ENCODE results near the gene SBNO2.

The SBNO2 gene

GRCh38 chr19:1128106-1128505, 46.0 kb downstream of the SBNO2 start:
- Histone ChIP-seq H3K27me3 (ENCODE audit: insufficient read depth, insufficient read length) (no peaks in the 10 kb centered on the region), H3K9ac (ENCODE audit: insufficient read length, low read depth) (no peak overlapping the region), H3K4me1 (ENCODE audit: insufficient read depth, insufficient read length) (peaks cover 19% of the 10 kb centered on the region), H3K36me3 (ENCODE audit: insufficient read depth, insufficient read length, low read length) (peaks cover 64% of the 10 kb centered on the region), H3K4me3 (ENCODE audit: insufficient read length, low read depth) (no peak overlapping the region), H3K9me3 (ENCODE audit: insufficient read depth, low read length) (no peaks in the 10 kb centered on the region)
- TF ChIP-seq SUZ12 (IDR thresholded peaks at IDR 0.05; ENCODE audit: extremely low read depth, insufficient read depth, insufficient read length) = no peak
- TF ChIP-seq ZNF274 (IDR thresholded peaks at IDR 0.05; ENCODE audit: low read depth, low read length) = no peak
- TF ChIP-seq YY1 (IDR thresholded peaks at IDR 0.05; ENCODE audit: insufficient read depth, insufficient read length) = no peak
- no peak for DNase-seq (ENCODE audit: low read depth, low spot score)

- Histone ChIP-seq H3K4me3 (ENCODE audit: insufficient read length, low read depth) (no peak overlapping the region), H3K27me3 (ENCODE audit: insufficient read depth, insufficient read length) (no peaks in the 10 kb centered on the region), H3K36me3 (ENCODE audit: insufficient read depth, insufficient read length, low read length) (peaks cover 72% of the 10 kb centered on the region), H3K9ac (ENCODE audit: insufficient read length, low read depth) (no peak overlapping the region), H3K4me1 (ENCODE audit: insufficient read depth, insufficient read length) (peaks cover 16% of the 10 kb centered on the region), H3K9me3 (ENCODE audit: insufficient read depth, low read length) (no peaks in the 10 kb centered on the region)
- no peak for TF ChIP-seq ZNF274 (IDR thresholded peaks at IDR 0.05; ENCODE audit: low read depth, low read length)
- TF ChIP-seq SUZ12 (IDR thresholded peaks at IDR 0.05; ENCODE audit: extremely low read depth, insufficient read depth, insufficient read length) = no peak
- TF ChIP-seq YY1 (IDR thresholded peaks at IDR 0.05; ENCODE audit: insufficient read depth, insufficient read length) = no peak
- DNase-seq (ENCODE audit: low read depth, low spot score) = no peak
Observed at GRCh38 chr19:1126984-1127760, 46.9 kb downstream of the SBNO2 start.

GRCh38 chr19:1125601-1126467, 48.2 kb downstream of the SBNO2 start:
- H3K27me3 ChIP-seq (ENCODE audit: insufficient read depth, insufficient read length) = no peaks in the 10 kb centered on the region
- TF ChIP-seq ZNF274 (IDR thresholded peaks at IDR 0.05; ENCODE audit: low read depth, low read length) (no peak), YY1 (IDR thresholded peaks at IDR 0.05; ENCODE audit: insufficient read depth, insufficient read length) (no peak), SUZ12 (IDR thresholded peaks at IDR 0.05; ENCODE audit: extremely low read depth, insufficient read depth, insufficient read length) (no peak)
- peaks cover 14% of the 10 kb centered on the region for H3K4me1 ChIP-seq (ENCODE audit: insufficient read depth, insufficient read length)
- no peak overlapping the region for H3K4me3 ChIP-seq (ENCODE audit: insufficient read length, low read depth)
- H3K36me3 ChIP-seq (ENCODE audit: insufficient read depth, insufficient read length, low read length) = peaks cover 84% of the 10 kb centered on the region
- H3K9me3 ChIP-seq (ENCODE audit: insufficient read depth, low read length) = no peaks in the 10 kb centered on the region
- no peak for DNase-seq (ENCODE audit: low read depth, low spot score)
- H3K9ac ChIP-seq (ENCODE audit: insufficient read length, low read depth) = no peak overlapping the region

DNA sequence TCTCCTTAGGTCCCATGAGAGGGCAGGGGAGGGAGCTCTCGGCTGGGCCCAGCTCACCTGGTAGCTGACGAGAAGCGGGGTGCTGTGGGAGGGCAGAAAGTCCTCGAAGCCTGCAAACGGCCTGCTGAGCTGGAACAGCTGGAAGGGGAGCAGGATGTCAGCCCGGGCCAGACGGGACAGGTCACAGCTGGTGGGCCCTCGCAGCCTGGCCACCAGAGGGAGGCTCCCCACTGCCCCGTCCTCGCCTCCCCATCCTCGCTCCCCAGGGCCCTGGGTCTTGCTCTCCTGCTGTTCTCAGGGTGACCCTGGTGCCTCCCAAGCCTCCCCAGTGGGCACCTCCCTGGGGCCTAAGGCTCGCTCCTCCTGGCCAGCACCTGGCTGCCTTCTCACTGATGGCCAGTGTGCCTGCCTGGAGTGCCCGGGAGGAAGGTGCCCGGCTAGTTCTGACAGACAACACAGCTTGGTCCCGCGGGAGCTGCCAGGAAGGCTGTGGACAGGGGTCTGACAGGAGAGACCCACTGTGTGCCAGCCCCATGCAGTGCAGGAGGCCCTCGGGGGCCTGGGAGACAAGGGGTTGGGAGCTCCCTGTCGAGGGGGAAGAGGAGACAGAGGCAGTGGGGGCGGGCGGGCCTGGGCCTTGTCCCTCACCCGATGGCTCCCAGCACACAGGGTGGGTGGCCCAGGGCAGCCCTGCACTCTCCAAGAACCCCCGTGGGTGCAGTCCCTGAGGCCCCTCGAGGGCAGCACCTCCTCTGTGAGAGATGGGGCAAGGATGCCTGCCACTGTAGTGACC, 50.0 kb downstream of the SBNO2 start:
- TF ChIP-seq YY1 (IDR thresholded peaks at IDR 0.05; ENCODE audit: insufficient read depth, insufficient read length) = no peak
- Histone ChIP-seq H3K36me3 (ENCODE audit: insufficient read depth, insufficient read length, low read length) (peaks cover 86% of the 10 kb centered on the region), H3K4me3 (ENCODE audit: insufficient read length, low read depth) (no peak overlapping the region), H3K9me3 (ENCODE audit: insufficient read depth, low read length) (no peaks in the 10 kb centered on the region), H3K27me3 (ENCODE audit: insufficient read depth, insufficient read length) (no peaks in the 10 kb centered on the region), H3K4me1 (ENCODE audit: insufficient read depth, insufficient read length) (peaks cover 13% of the 10 kb centered on the region), H3K9ac (ENCODE audit: insufficient read length, low read depth) (peak overlapping the region; percentile 61)
- DNase-seq (ENCODE audit: low read depth, low spot score) = no peak

- DNase-seq (ENCODE audit: low read depth, low spot score) = no peak
- Histone ChIP-seq H3K27me3 (ENCODE audit: insufficient read depth, insufficient read length) (no peaks in the 10 kb centered on the region), H3K36me3 (ENCODE audit: insufficient read depth, insufficient read length, low read length) (peaks cover 88% of the 10 kb centered on the region), H3K9me3 (ENCODE audit: insufficient read depth, low read length) (no peaks in the 10 kb centered on the region), H3K4me1 (ENCODE audit: insufficient read depth, insufficient read length) (peaks cover 13% of the 10 kb centered on the region), H3K4me3 (ENCODE audit: insufficient read length, low read depth) (no peak overlapping the region), H3K9ac (ENCODE audit: insufficient read length, low read depth) (peak overlapping the region; percentile 61)
- TF ChIP-seq YY1 (IDR thresholded peaks at IDR 0.05; ENCODE audit: insufficient read depth, insufficient read length) (no peak), SUZ12 (IDR thresholded peaks at IDR 0.05; ENCODE audit: extremely low read depth, insufficient read depth, insufficient read length) (no peak), ZNF274 (IDR thresholded peaks at IDR 0.05; ENCODE audit: low read depth, low read length) (no peak)
Observed at GRCh38 chr19:1123381-1123780, 50.7 kb downstream of the SBNO2 start.

DNA sequence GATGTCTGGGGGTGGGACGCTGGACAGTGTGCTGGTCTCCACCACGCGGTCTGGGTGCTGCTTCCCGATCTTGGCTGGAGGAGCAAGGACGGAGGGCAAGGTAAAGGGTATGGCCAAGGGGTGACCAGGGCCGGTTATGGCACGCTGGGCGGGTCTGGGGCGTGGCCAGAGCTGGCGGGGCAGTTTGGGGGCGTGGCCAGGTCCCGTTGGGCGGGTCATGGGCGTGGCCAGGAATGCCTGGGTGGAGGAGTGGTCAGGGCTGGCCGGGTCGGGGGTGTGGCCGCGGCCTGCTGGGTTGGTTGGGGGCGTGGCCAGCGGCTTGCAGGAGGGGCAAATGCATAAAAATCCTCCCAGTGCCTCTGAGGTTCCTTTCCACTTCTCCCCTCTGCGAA, 51.1 kb downstream of the SBNO2 start:
- Histone ChIP-seq H3K36me3 (ENCODE audit: insufficient read depth, insufficient read length, low read length) (peaks cover 89% of the 10 kb centered on the region), H3K4me3 (ENCODE audit: insufficient read length, low read depth) (no peak overlapping the region), H3K9ac (ENCODE audit: insufficient read length, low read depth) (no peak overlapping the region), H3K9me3 (ENCODE audit: insufficient read depth, low read length) (no peaks in the 10 kb centered on the region), H3K4me1 (ENCODE audit: insufficient read depth, insufficient read length) (peaks cover 13% of the 10 kb centered on the region), H3K27me3 (ENCODE audit: insufficient read depth, insufficient read length) (no peaks in the 10 kb centered on the region)
- peak; percentile 78 for DNase-seq (ENCODE audit: low read depth, low spot score)
- TF ChIP-seq YY1 (IDR thresholded peaks at IDR 0.05; ENCODE audit: insufficient read depth, insufficient read length) = no peak
- no peak for TF ChIP-seq ZNF274 (IDR thresholded peaks at IDR 0.05; ENCODE audit: low read depth, low read length)
- no peak for TF ChIP-seq SUZ12 (IDR thresholded peaks at IDR 0.05; ENCODE audit: extremely low read depth, insufficient read depth, insufficient read length)

All from NT2/D1 (cell line).